Measurements from ENCODE around the gene STXBP5.
A peak's percentile ranks its signal among the peaks of the same experiment; 100 is the strongest.

The STXBP5 gene

GRCh38 chr6:147257760-147258159 is 53.5 kb downstream of the STXBP5 start:
- H3K27ac Mint-ChIP-seq: no peak overlapping the region
- H3K4me3 Mint-ChIP-seq: no peak overlapping the region
- ATAC-seq (replicated peaks): no peak
- no peaks in the 10 kb centered on the region for H3K27me3 Mint-ChIP-seq
- peaks cover 6 to 12% of the 10 kb centered on the region in 2 donors for H3K36me3 Mint-ChIP-seq
- DNase-seq: no peak
- peaks cover 0 to 3% of the 10 kb centered on the region in 2 donors for H3K9me3 Mint-ChIP-seq
- peaks cover 0 to 4% of the 10 kb centered on the region in 2 donors for H3K4me1 Mint-ChIP-seq

- DNase-seq: no peak
- Mint-ChIP-seq H3K27ac (no peak overlapping the region), H3K27me3 (no peaks in the 10 kb centered on the region), H3K4me3 (no peak overlapping the region), H3K36me3 (peaks cover 2 to 8% of the 10 kb centered on the region in 2 donors), H3K4me1 (peaks cover 0 to 2% of the 10 kb centered on the region in 2 donors), H3K9me3 (no peaks in the 10 kb centered on the region)
- no peak for ATAC-seq (replicated peaks)
Measured at GRCh38 chr6:147260091-147260490, 55.9 kb downstream of the STXBP5 start.

GRCh38 chr6:147262946-147263345 is 58.7 kb downstream of the STXBP5 start:
- DNase-seq (no peak), ATAC-seq (replicated peaks) (no peak)
- no peak overlapping the region for H3K27ac Mint-ChIP-seq
- H3K27me3 Mint-ChIP-seq: no peaks in the 10 kb centered on the region
- H3K9me3 Mint-ChIP-seq: no peaks in the 10 kb centered on the region
- H3K4me3 Mint-ChIP-seq: no peak overlapping the region
- no peaks in the 10 kb centered on the region for H3K4me1 Mint-ChIP-seq
- peaks cover 15 to 29% of the 10 kb centered on the region in 2 donors for H3K36me3 Mint-ChIP-seq

- Mint-ChIP-seq H3K27ac (no peak overlapping the region), H3K27me3 (no peaks in the 10 kb centered on the region), H3K9me3 (no peaks in the 10 kb centered on the region), H3K4me1 (no peaks in the 10 kb centered on the region), H3K36me3 (peaks cover 31 to 34% of the 10 kb centered on the region in 2 donors), H3K4me3 (no peak overlapping the region)
- ATAC-seq (replicated peaks) (no peak), DNase-seq (no peak)
Measured at GRCh38 chr6:147266821-147267220, 62.6 kb downstream of the STXBP5 start.

- Mint-ChIP-seq H3K27ac (no peak overlapping the region), H3K9me3 (no peaks in the 10 kb centered on the region), H3K27me3 (no peaks in the 10 kb centered on the region), H3K36me3 (peaks cover 31 to 34% of the 10 kb centered on the region in 2 donors), H3K4me1 (no peaks in the 10 kb centered on the region), H3K4me3 (no peak overlapping the region)
- no peak for ATAC-seq (replicated peaks)
- DNase-seq: no peak
Measured at GRCh38 chr6:147267658-147268057, 63.4 kb downstream of the STXBP5 start.

GRCh38 chr6:147268254-147268653 is 64.0 kb downstream of the STXBP5 start:
- ATAC-seq (replicated peaks) (peak in 1 of 2 donors; percentile 23), DNase-seq (no peak)
- Mint-ChIP-seq H3K27ac (no peak overlapping the region), H3K9me3 (no peaks in the 10 kb centered on the region), H3K36me3 (peaks cover 31 to 40% of the 10 kb centered on the region in 2 donors), H3K4me1 (no peaks in the 10 kb centered on the region), H3K27me3 (no peaks in the 10 kb centered on the region), H3K4me3 (no peak overlapping the region)

- peaks cover 0 to 1% of the 10 kb centered on the region in 2 donors for H3K4me1 Mint-ChIP-seq
- no peak overlapping the region for H3K27ac Mint-ChIP-seq
- H3K27me3 Mint-ChIP-seq: no peaks in the 10 kb centered on the region
- no peaks in the 10 kb centered on the region for H3K9me3 Mint-ChIP-seq
- DNase-seq (no peak), ATAC-seq (replicated peaks) (no peak)
- H3K36me3 Mint-ChIP-seq: peaks cover 30 to 38% of the 10 kb centered on the region in 2 donors
- no peak overlapping the region for H3K4me3 Mint-ChIP-seq
Measured at GRCh38 chr6:147274012-147274411, 69.8 kb downstream of the STXBP5 start.

GRCh38 chr6:147274776-147275175 is 70.6 kb downstream of the STXBP5 start:
- peaks cover 0 to 1% of the 10 kb centered on the region in 2 donors for H3K4me1 Mint-ChIP-seq
- peaks cover 28 to 37% of the 10 kb centered on the region in 2 donors for H3K36me3 Mint-ChIP-seq
- no peak overlapping the region for H3K4me3 Mint-ChIP-seq
- no peak overlapping the region for H3K27ac Mint-ChIP-seq
- H3K27me3 Mint-ChIP-seq: no peaks in the 10 kb centered on the region
- no peak for ATAC-seq (replicated peaks)
- DNase-seq: no peak
- no peaks in the 10 kb centered on the region for H3K9me3 Mint-ChIP-seq

- H3K36me3 Mint-ChIP-seq: peaks cover 21 to 25% of the 10 kb centered on the region in 2 donors
- H3K27ac Mint-ChIP-seq: no peak overlapping the region
- DNase-seq (no peak), ATAC-seq (replicated peaks) (no peak)
- no peak overlapping the region for H3K4me3 Mint-ChIP-seq
- peaks cover 0 to 1% of the 10 kb centered on the region in 2 donors for H3K4me1 Mint-ChIP-seq
- no peaks in the 10 kb centered on the region for H3K27me3 Mint-ChIP-seq
- no peaks in the 10 kb centered on the region for H3K9me3 Mint-ChIP-seq
Measured at GRCh38 chr6:147278891-147279290, 74.7 kb downstream of the STXBP5 start.

GRCh38 chr6:147279427-147279826 is 75.2 kb downstream of the STXBP5 start:
- no peak overlapping the region for H3K4me3 Mint-ChIP-seq
- peaks cover 21 to 25% of the 10 kb centered on the region in 2 donors for H3K36me3 Mint-ChIP-seq
- H3K27ac Mint-ChIP-seq: no peak overlapping the region
- H3K27me3 Mint-ChIP-seq: no peaks in the 10 kb centered on the region
- H3K9me3 Mint-ChIP-seq: no peaks in the 10 kb centered on the region
- ATAC-seq (replicated peaks): no peak
- no peak for DNase-seq
- H3K4me1 Mint-ChIP-seq: peaks cover 2 to 3% of the 10 kb centered on the region in 2 donors

GRCh38 chr6:147281895-147282565 is 77.8 kb downstream of the STXBP5 start:
- no peak for ATAC-seq (replicated peaks)
- DNase-seq: no peak
- Mint-ChIP-seq H3K4me1 (peaks cover 7 to 12% of the 10 kb centered on the region in 2 donors), H3K4me3 (no peak overlapping the region), H3K27ac (peak overlapping the region; percentile 47), H3K9me3 (no peaks in the 10 kb centered on the region), H3K27me3 (no peaks in the 10 kb centered on the region), H3K36me3 (peaks cover 16 to 19% of the 10 kb centered on the region in 2 donors)

GRCh38 chr6:147282566-147282959 is 78.3 kb downstream of the STXBP5 start:
- H3K27ac Mint-ChIP-seq: peak overlapping the region; percentile 47
- DNase-seq (no peak), ATAC-seq (replicated peaks) (no peak)
- H3K4me1 Mint-ChIP-seq: peaks cover 7 to 12% of the 10 kb centered on the region in 2 donors
- H3K9me3 Mint-ChIP-seq: no peaks in the 10 kb centered on the region
- H3K4me3 Mint-ChIP-seq: no peak overlapping the region
- H3K36me3 Mint-ChIP-seq: peaks cover 15 to 17% of the 10 kb centered on the region in 2 donors
- H3K27me3 Mint-ChIP-seq: no peaks in the 10 kb centered on the region

GRCh38 chr6:147283460-147283859 is 79.2 kb downstream of the STXBP5 start:
- H3K36me3 Mint-ChIP-seq: peaks cover 12% of the 10 kb centered on the region in 2 donors
- no peaks in the 10 kb centered on the region for H3K27me3 Mint-ChIP-seq
- no peak overlapping the region for H3K27ac Mint-ChIP-seq
- no peak for ATAC-seq (replicated peaks)
- H3K4me1 Mint-ChIP-seq: peaks cover 7 to 12% of the 10 kb centered on the region in 2 donors
- DNase-seq: no peak
- H3K9me3 Mint-ChIP-seq: no peaks in the 10 kb centered on the region
- H3K4me3 Mint-ChIP-seq: no peak overlapping the region

GRCh38 chr6:147285087-147285855 is 81.1 kb downstream of the STXBP5 start:
- Mint-ChIP-seq H3K9me3 (no peaks in the 10 kb centered on the region), H3K27ac (no peak overlapping the region), H3K4me3 (no peak overlapping the region), H3K27me3 (no peaks in the 10 kb centered on the region), H3K36me3 (peaks cover 5 to 7% of the 10 kb centered on the region in 2 donors), H3K4me1 (peaks cover 6 to 12% of the 10 kb centered on the region in 2 donors)
- ATAC-seq (replicated peaks) (peak; percentile 38), DNase-seq (no peak)

GRCh38 chr6:147287869-147288271 is 83.7 kb downstream of the STXBP5 start:
- Mint-ChIP-seq H3K27me3 (no peaks in the 10 kb centered on the region), H3K27ac (no peak overlapping the region), H3K4me3 (no peak overlapping the region), H3K4me1 (peaks cover 6 to 12% of the 10 kb centered on the region in 2 donors), H3K9me3 (no peaks in the 10 kb centered on the region), H3K36me3 (peaks cover 5 to 7% of the 10 kb centered on the region in 2 donors)
- ATAC-seq (replicated peaks): no peak
- no peak for DNase-seq
